SK-N-SH treated with all-trans-retinoic acid at 6 μM for 48 hours (cell line): ENCODE results near the gene P2RX2.
"Not testable (repeated sequence)": the region's sequence is repeated elsewhere in the genome, so short reads cannot be mapped to it uniquely, and the experiment has no call there.

Experiments
- ATAC-seq: fragments of 200-7000 bp; cut with Tn5 transposase; 3 replicates; pipeline ENCODE4 v1.9.1; 2020; ENCODE audit warnings: mild to moderate bottlenecking, moderate library complexity
- ARNTL ChIP-seq: fragments of 450-650 bp; formaldehyde crosslinking; IDR thresholded peaks from 2 replicates; pipeline ENCODE4 v1.5.0; 2020; ENCODE audit warnings: low read depth, mild to moderate bottlenecking, moderate library complexity, borderline replicate concordance
- BACH2 ChIP-seq: fragments of 250-450 bp; sonication (Bioruptor Pico); IDR thresholded peaks from 2 replicates; pipeline ENCODE4 v1.9.0; 2021; ENCODE audit warnings: mild to moderate bottlenecking, borderline replicate concordance
- CSDC2 ChIP-seq: fragments of 250-450 bp; sonication (Bioruptor Pico); IDR thresholded peaks from 2 replicates; pipeline ENCODE4 v1.5.0; 2020; ENCODE audit warnings: mild to moderate bottlenecking, moderate library complexity
- ESRRG ChIP-seq: fragments of 250-450 bp; sonication (Bioruptor Pico); IDR thresholded peaks from 2 replicates; pipeline ENCODE4 v1.6.1; 2021; ENCODE audit warnings: mild to moderate bottlenecking
- GLIS3 ChIP-seq: fragments of 250-450 bp; sonication (Bioruptor Pico); IDR thresholded peaks from 2 replicates; pipeline ENCODE4 v1.5.0; 2020; ENCODE audit warnings: mild to moderate bottlenecking, moderate library complexity
- ISL1 ChIP-seq: fragments of 250-450 bp; sonication (Bioruptor Pico); IDR thresholded peaks from 2 replicates; pipeline ENCODE4 v2.1.2; 2022; ENCODE audit warnings: mild to moderate bottlenecking, moderate library complexity
- OSR1 ChIP-seq: fragments of 250-450 bp; sonication (Bioruptor Pico); IDR thresholded peaks from 2 replicates; pipeline ENCODE4 v1.8.0; 2022; ENCODE audit warnings: moderate library complexity, mild to moderate bottlenecking, inconsistent platforms
- PPARA ChIP-seq: fragments of 250-450 bp; sonication (Bioruptor Pico); IDR thresholded peaks from 2 replicates; pipeline ENCODE4 v1.5.0; 2020; ENCODE audit warnings: mild to moderate bottlenecking, borderline replicate concordance
- RARB ChIP-seq: fragments of 250-450 bp; sonication (Bioruptor Pico); IDR thresholded peaks from 2 replicates; pipeline ENCODE4 v1.8.0; 2021; ENCODE audit warnings: mild to moderate bottlenecking, moderate library complexity
- SNAI2 ChIP-seq: fragments of 250-450 bp; sonication (Bioruptor Pico); IDR thresholded peaks from 2 replicates; pipeline ENCODE4 v1.5.0; 2020; ENCODE audit warnings: mild to moderate bottlenecking, moderate library complexity
- TOX ChIP-seq: fragments of 250-450 bp; sonication (Bioruptor Pico); IDR thresholded peaks from 2 replicates; pipeline ENCODE4 v1.8.0; 2021; ENCODE audit warnings: mild to moderate bottlenecking, moderate library complexity, borderline replicate concordance
- ZC3H10 ChIP-seq: fragments of 250-450 bp; sonication (Bioruptor Pico); IDR thresholded peaks from 2 replicates; pipeline ENCODE4 v1.5.1; 2021; ENCODE audit warnings: mild to moderate bottlenecking, moderate library complexity
- ZFP3 ChIP-seq: fragments of 250-450 bp; sonication (Bioruptor Pico); IDR thresholded peaks from 2 replicates; pipeline ENCODE4 v1.5.0; 2020; ENCODE audit warnings: mild to moderate bottlenecking, moderate library complexity
- ZFP30 ChIP-seq: fragments of 450-650 bp; formaldehyde crosslinking; IDR thresholded peaks from 2 replicates; pipeline ENCODE4 v1.5.0; 2022; ENCODE audit warnings: mild to moderate bottlenecking, moderate library complexity
- ZNF8 ChIP-seq: fragments of 450-650 bp; formaldehyde crosslinking; IDR thresholded peaks from 2 replicates; pipeline ENCODE4 v1.5.0; 2020; ENCODE audit warnings: mild to moderate bottlenecking, moderate library complexity
- TF ChIP-seq, protein P1 (sequence below): fragments of 250-450 bp; sonication (Bioruptor Pico); IDR thresholded peaks from 2 replicates; pipeline ENCODE4 v1.8.0; 2021; ENCODE audit warnings: low read depth, mild to moderate bottlenecking, moderate library complexity, borderline replicate concordance
- TF ChIP-seq, protein P2 (sequence below): fragments of 250-450 bp; sonication (Bioruptor Pico); IDR thresholded peaks from 2 replicates; pipeline ENCODE4 v1.5.1; 2020; ENCODE audit warnings: low read depth, mild to moderate bottlenecking, moderate library complexity
- TF ChIP-seq, protein P3 (sequence below): fragments of 250-450 bp; sonication (Bioruptor Pico); IDR thresholded peaks from 2 replicates; pipeline ENCODE4 v1.8.0; 2020; ENCODE audit warnings: mild to moderate bottlenecking, moderate library complexity, borderline replicate concordance
- TF ChIP-seq, protein P4 (sequence below): fragments of 250-450 bp; sonication (Bioruptor Pico); IDR thresholded peaks from 2 replicates; pipeline ENCODE4 v1.5.1; 2021; ENCODE audit warnings: mild to moderate bottlenecking, moderate library complexity
- TF ChIP-seq, protein P5 (sequence below): fragments of 250-450 bp; sonication (Bioruptor Pico); IDR thresholded peaks from 2 replicates; pipeline ENCODE4 v1.5.0; 2020; ENCODE audit warnings: mild to moderate bottlenecking, moderate library complexity

Gene P2RX2

DNA sequence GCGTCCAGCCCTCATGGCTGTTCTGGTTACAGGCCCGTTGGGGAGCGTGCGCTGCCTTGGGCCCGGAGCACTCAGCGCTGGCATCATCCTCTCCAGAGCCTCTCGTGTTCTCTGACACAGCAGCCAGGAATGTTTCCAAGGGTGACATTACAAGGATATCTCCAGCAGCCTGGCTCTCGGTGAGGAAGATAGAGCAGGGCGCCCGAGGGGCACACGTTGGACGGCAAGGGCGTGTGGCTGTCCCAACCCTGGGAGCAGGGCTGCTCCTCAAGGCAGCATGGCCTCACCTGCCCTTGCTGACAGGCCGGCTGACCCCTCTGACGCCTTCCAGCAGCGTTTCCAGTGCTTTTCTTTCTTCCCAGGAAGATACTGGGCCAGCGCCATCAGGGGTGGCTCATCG is 22.6 kb upstream of the P2RX2 start:
- TF ChIP-seq GLIS3 (CRISPR knock-in tag) (no peak), ISL1 (CRISPR knock-in tag) (no peak), ARNTL (CRISPR knock-in tag) (no peak), PPARA (CRISPR knock-in tag) (no peak), ESRRG (CRISPR knock-in tag) (no peak), BACH2 (CRISPR knock-in tag) (no peak), CSDC2 (CRISPR knock-in tag) (no peak), ZFP3 (CRISPR knock-in tag) (no peak), TOX (no peak), RARB (CRISPR knock-in tag) (no peak), ZNF8 (CRISPR knock-in tag) (no peak), ZC3H10 (no peak)
- TF ChIP-seq, protein P1, sequence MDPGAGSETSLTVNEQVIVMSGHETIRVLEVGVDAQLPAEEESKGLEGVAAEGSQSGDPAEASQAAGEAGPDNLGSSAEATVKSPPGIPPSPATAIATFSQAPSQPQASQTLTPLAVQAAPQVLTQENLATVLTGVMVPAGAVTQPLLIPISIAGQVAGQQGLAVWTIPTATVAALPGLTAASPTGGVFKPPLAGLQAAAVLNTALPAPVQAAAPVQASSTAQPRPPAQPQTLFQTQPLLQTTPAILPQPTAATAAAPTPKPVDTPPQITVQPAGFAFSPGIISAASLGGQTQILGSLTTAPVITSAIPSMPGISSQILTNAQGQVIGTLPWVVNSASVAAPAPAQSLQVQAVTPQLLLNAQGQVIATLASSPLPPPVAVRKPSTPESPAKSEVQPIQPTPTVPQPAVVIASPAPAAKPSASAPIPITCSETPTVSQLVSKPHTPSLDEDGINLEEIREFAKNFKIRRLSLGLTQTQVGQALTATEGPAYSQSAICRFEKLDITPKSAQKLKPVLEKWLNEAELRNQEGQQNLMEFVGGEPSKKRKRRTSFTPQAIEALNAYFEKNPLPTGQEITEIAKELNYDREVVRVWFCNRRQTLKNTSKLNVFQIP (CRISPR knock-in tag), result no peak
- TF ChIP-seq, protein P2, sequence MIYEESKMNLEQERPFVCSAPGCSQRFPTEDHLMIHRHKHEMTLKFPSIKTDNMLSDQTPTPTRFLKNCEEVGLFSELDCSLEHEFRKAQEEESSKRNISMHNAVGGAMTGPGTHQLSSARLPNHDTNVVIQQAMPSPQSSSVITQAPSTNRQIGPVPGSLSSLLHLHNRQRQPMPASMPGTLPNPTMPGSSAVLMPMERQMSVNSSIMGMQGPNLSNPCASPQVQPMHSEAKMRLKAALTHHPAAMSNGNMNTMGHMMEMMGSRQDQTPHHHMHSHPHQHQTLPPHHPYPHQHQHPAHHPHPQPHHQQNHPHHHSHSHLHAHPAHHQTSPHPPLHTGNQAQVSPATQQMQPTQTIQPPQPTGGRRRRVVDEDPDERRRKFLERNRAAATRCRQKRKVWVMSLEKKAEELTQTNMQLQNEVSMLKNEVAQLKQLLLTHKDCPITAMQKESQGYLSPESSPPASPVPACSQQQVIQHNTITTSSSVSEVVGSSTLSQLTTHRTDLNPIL (CRISPR knock-in tag), result no peak
- TF ChIP-seq, protein P3, sequence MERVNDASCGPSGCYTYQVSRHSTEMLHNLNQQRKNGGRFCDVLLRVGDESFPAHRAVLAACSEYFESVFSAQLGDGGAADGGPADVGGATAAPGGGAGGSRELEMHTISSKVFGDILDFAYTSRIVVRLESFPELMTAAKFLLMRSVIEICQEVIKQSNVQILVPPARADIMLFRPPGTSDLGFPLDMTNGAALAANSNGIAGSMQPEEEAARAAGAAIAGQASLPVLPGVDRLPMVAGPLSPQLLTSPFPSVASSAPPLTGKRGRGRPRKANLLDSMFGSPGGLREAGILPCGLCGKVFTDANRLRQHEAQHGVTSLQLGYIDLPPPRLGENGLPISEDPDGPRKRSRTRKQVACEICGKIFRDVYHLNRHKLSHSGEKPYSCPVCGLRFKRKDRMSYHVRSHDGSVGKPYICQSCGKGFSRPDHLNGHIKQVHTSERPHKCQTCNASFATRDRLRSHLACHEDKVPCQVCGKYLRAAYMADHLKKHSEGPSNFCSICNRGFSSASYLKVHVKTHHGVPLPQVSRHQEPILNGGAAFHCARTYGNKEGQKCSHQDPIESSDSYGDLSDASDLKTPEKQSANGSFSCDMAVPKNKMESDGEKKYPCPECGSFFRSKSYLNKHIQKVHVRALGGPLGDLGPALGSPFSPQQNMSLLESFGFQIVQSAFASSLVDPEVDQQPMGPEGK (CRISPR knock-in tag), result no peak
- TF ChIP-seq, protein P4, sequence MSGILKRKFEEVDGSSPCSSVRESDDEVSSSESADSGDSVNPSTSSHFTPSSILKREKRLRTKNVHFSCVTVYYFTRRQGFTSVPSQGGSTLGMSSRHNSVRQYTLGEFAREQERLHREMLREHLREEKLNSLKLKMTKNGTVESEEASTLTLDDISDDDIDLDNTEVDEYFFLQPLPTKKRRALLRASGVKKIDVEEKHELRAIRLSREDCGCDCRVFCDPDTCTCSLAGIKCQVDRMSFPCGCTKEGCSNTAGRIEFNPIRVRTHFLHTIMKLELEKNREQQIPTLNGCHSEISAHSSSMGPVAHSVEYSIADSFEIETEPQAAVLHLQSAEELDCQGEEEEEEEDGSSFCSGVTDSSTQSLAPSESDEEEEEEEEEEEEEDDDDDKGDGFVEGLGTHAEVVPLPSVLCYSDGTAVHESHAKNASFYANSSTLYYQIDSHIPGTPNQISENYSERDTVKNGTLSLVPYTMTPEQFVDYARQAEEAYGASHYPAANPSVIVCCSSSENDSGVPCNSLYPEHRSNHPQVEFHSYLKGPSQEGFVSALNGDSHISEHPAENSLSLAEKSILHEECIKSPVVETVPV (CRISPR knock-in tag), result no peak
- ATAC-seq, result peak; percentile 9

DNA sequence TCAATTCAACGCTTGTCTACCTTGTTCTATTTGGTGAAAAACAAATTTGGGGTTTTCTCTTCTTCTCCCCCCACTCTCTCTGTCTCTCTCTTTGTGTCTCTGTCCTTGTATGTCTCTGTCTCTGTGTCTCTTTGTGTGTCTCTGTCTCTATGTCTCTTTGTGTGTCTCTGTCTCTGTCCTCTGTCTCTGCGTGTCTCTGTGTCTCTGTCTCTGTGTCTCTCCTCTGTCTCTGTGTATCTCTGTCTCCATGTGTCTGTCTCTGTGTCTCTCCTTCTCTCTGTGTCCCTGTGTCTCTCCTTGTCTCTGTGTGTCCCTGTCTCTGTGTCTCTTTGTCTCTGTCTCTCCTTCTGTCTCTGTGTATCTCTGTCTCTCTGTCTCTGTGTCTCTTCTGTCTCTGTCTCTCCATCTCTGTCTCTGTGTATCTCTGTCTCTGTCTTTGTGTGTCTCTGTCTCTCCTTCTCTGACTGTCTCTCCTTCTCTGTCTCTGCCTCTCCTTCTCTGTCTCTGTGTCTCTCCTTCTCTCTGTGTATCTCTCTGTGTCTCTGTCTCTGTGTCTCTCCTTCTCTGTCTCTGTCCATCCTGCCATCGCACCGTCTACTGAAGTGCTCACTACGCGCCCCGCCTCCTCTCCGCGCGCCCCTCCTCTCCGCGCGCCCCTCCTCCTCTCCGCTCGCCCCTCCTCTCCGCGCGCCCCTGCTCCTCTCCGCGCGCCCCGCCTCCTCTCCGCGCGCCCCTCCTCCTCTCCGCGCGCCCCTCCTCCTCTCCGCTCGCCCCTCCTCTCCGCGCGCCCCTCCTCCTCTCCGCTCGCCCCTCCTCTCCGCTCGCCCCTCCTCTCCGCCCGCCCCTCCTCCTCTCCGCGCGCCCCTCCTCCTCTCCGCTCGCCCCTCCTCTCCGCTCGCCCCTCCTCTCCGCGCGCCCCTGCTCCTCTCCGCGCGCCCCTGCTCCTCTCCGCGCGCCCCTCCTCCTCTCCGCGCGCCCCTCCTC is 21.0 kb upstream of the P2RX2 start:
- no peak for ATAC-seq
- TF ChIP-seq SNAI2 (CRISPR knock-in tag), result no peak

DNA sequence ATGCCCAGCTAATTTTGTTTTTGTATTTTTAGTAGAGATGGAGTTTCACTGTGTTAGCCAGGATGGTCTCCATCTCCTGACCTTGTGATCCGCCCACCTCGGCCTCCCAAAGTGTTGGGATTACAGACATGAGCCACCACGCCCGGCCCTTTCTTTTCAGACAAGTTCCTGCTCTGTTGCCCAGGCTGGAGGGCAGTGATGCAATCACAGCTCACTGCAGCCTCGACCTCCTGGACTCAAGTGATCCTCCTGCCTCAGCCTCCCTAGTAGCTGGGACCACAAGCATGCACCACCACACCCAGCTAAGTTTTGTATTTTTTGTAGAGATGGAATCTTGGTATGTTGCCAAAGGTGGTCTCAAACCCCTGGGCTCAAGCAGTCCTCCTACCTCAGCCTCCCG is 19.1 kb upstream of the P2RX2 start:
- ATAC-seq, result not testable (repeated sequence)

DNA sequence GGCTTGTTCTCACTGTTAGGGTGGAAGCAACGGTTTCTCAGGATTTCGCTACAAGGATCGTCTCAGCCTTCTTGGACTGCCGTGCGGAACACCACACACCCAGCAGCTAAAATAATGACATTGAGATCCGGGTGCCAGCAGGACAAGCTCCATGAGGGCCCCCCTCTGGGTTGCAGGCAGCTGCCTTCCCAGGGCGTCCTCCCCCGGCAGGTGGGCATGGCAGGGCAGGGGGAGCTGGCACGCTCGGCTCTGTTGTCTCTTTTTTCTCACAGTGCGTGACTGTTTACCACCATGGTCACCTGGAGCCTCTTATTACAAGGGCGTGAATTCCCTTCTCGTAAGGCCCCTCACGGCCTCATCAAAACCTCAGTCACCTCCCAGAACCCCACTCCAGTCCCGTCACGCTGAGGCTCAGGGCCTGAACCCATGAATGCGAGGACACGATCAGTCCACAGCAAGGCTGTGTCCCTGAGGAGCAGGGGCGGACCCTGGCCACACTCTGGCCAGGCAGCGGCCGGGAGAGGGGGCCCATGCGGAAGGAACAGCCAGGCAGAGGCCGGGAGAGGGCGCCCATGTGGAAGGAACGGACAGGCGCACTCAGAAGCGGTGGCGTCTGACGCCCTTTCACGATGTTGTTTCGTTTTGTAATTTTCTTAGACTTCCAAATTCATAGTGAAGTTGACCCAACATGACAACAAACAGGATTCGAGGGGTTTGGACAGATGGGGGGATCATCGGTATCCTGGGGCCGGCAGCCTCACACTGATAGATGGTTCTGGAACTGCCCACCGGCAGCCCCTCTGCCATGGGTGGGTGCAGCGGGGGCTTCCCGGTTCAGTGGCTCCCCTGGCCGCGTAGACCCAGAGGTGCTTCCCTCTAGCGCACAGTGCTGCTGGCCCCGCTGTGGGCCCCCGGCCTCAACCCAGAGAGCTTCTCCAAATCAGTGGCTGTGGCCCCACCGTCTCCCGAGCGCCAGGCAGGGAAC is 18.2 kb upstream of the P2RX2 start:
- TF ChIP-seq SNAI2 (CRISPR knock-in tag) (no peak), ZFP30 (CRISPR knock-in tag) (no peak), TOX (no peak), PPARA (CRISPR knock-in tag) (no peak), RARB (CRISPR knock-in tag) (no peak), ZC3H10 (no peak), OSR1 (CRISPR knock-in tag) (no peak), CSDC2 (CRISPR knock-in tag) (no peak), ARNTL (CRISPR knock-in tag) (no peak), GLIS3 (CRISPR knock-in tag) (no peak)
- TF ChIP-seq, protein P4 (CRISPR knock-in tag), result no peak
- TF ChIP-seq, protein P5, sequence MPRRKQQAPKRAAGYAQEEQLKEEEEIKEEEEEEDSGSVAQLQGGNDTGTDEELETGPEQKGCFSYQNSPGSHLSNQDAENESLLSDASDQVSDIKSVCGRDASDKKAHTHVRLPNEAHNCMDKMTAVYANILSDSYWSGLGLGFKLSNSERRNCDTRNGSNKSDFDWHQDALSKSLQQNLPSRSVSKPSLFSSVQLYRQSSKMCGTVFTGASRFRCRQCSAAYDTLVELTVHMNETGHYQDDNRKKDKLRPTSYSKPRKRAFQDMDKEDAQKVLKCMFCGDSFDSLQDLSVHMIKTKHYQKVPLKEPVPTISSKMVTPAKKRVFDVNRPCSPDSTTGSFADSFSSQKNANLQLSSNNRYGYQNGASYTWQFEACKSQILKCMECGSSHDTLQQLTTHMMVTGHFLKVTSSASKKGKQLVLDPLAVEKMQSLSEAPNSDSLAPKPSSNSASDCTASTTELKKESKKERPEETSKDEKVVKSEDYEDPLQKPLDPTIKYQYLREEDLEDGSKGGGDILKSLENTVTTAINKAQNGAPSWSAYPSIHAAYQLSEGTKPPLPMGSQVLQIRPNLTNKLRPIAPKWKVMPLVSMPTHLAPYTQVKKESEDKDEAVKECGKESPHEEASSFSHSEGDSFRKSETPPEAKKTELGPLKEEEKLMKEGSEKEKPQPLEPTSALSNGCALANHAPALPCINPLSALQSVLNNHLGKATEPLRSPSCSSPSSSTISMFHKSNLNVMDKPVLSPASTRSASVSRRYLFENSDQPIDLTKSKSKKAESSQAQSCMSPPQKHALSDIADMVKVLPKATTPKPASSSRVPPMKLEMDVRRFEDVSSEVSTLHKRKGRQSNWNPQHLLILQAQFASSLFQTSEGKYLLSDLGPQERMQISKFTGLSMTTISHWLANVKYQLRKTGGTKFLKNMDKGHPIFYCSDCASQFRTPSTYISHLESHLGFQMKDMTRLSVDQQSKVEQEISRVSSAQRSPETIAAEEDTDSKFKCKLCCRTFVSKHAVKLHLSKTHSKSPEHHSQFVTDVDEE (CRISPR knock-in tag), result no peak
- TF ChIP-seq, protein P2 (CRISPR knock-in tag), result no peak
- TF ChIP-seq, all 23 proteins: peak for 0
- ATAC-seq, result peak; percentile 89
